DMS114 treated with DMSO at 0.1 percent for 48 hours (cell line): ENCODE data around the gene POFUT1.
"Not testable (repeated sequence)": the region's sequence is repeated elsewhere in the genome, so short reads cannot be mapped to it uniquely, and the experiment has no call there.

Source experiments
- DNase-seq: peaks from one replicate; lab custom pipeline; 2025; ENCODE audit not compliant: unreplicated experiment; lab: John Stamatoyannopoulos, UW

The POFUT1 gene

DNA sequence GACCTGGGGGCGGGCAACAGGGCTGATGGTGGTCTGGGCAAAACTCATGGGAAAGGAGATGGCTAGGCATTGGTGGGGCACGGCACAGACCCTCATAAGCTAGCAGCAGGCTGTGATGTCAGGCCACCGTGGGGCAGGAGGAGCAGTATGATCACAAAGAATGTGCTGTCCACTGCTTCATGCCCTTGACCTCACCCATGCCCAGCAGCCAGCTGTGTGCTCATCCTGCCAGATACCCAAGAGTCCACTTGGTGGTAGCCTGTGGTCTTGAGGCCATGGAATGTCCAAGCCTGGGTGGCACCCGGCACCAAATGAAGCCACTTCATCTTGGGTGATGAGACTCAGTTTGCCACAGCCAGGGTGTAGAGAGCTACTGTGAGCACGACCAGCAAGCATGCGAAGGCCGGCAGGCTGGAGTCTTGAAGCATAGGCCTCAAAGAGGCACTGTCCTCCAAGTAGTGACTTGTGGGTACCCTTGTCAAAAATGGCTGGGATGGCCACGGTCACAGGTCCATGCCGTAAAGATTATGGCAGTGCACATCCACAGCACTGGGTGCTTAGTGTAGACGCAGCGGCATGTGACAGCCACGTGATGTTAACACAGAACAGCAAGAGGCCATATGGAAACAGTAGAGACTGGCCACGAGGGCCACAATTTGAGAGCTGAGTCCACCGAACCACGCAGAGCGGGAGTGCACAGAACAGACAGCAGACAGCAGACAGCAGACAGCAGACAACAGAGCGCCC is 19.1 kb upstream of the POFUT1 start:
- DNase-seq = no peak

DNA sequence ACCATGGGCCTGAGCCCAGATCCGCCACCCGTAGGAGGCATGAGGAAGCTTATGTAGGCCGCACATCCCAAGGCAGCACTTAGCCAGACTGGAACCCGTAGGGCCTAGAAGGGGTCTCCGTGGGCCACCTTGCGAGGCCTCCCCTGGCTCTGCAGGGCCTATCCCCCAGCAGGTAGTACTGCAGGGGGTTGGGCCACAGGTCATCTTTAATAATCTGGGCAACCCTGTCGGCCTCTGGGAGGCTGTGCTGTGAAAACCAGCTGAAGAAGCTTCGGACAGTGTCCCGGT is 18.6 kb upstream of the POFUT1 start:
- DNase-seq = no peak

- DNase-seq = no peak
Measured at GRCh38 chr20:32189691-32190615, 17.7 kb upstream of the POFUT1 start.

DNA sequence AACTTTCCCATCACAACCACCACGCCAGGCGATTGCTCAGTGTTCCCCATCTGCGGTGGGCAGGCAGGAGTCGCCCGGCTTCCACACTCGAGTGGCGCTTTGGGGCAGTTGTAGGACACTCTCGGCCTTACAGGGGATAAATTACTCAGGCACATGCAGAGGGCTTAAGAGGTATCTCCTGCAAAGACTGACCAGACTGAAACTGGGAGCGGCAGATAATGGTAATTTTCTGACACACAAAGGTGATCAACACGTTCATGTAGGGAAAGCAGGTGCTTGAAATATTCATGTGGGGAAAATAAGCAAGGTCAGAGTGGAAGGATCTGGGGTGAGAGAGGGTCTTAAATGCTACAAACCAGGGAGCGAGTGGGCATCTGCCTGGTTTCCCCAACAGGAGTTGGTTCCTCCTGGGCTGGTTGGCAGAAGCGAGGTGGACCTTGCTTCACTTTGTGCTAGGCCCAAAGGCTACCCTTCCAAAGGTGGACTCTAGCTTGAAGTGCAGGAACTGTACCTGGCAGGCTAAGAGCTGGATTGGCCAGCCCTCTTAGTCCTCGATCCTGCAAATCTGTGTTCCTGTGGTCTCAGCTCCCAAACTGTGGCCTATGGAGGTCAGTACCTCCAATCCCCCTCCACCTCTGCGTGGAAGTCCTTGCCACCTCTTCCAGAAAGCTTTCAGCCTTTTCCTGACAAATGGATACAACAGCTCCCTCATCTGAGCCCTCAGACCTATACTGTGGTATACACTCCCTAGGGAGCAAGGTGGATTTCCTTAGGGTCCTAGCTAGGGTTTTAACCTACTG is 16.9 kb upstream of the POFUT1 start:
- DNase-seq = no peak

DNA sequence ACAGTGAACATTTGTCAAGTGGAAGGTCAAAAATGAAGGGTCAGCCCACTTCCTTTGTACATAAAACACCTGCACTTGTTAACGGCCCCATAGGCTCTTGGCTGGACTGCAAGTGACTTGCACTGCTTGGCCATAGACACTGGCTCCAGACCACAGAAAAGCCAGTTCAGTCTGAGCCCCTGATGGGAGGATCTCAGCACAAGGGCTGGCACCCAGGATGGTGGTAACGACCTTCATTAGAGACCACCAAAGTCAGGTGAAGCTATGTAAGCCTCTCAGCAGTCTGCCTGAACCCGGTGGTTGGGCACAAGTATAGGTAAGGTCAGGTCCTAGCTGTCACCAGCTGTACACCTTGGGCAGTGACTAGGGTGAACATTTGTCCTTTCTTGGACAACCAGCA is 16.3 kb upstream of the POFUT1 start:
- no peak for DNase-seq

- DNase-seq = no peak
Measured at GRCh38 chr20:32191873-32192272, 15.8 kb upstream of the POFUT1 start.

GRCh38 chr20:32192698-32193097 is 15.0 kb upstream of the POFUT1 start:
- no peak for DNase-seq

GRCh38 chr20:32193336-32193735 is 14.3 kb upstream of the POFUT1 start:
- not testable (repeated sequence) for DNase-seq

DNA sequence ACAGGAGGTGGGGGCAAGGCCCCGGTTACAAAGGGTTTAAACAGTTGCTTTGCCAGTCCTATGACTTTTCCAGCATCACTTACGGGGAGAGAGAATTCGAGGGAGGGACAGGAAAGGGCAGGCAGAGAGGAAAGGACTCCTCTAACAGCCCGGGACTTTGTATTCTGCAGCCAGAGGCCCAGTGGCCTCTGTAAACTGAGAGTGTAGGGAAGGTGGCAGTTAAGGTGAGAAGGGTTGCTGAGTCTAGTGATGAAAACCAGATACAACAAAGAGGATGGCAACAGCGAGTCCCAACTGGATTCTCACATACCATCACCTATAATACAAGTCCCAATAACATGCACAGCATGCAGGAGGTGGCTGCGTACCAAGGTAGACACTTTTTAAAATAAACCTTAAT is 13.7 kb upstream of the POFUT1 start:
- no peak for DNase-seq

DNA sequence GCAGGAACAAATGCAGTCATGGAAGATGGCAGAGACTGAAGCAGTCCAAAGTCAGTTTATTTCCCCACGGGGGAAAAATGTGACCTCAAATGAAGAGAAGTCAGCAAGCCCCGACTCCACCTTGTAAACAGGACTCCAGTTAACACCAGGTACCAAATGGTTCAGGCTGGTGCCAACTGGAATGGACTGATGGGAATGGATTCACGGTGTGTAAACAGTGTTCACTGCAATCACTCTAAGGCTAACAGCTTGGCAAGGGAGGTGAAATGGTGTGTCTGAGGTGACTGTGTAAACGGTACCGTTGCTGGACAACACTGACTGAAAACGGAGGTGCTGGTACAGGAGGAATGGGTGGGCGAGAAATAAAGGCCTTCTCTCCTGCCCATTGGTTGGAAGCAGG is 12.1 kb upstream of the POFUT1 start:
- DNase-seq = no peak

DNA sequence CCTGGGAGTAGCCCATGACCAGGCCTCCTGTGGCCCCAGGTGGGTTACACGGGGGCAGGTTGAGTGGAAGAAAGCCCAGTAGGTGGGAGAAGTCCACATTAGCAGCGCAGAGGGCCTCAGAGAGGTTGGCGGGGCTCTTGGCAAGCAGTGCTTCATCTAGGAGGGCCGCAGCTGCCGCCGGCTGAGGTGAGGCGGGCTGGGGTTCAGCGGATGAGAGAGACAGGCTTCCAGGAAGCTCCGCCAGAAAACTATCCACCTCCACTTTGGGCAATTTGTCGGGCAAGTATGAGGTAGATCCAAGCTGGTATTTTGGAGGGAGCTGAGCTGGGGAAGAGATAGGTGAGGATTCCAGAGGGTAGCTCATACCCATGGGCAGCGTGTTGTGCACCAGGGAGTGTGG is 11.1 kb upstream of the POFUT1 start:
- DNase-seq = not testable (repeated sequence)

DNA sequence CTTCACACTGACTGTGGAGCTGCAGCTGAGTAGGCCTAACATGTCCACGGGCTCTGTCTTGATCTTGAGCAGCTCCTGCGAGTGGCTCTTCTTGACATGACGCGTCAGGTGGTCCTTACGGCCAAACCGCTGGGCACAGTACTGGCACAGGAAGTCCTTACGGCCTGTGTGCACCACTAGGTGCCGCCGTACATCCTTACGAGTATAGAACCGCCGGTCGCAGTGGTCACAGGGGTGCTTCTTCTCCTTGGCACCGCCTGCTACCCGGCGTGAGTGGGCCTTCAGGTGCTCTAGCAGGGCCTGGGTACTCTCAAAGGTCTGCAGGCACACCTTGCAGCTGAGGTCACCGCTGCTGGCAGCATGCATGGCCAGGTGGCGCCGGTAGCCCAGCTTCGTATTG is 10.5 kb upstream of the POFUT1 start:
- not testable (repeated sequence) for DNase-seq

GRCh38 chr20:32199006-32199405 is 8.7 kb upstream of the POFUT1 start:
- no peak for DNase-seq

DNA sequence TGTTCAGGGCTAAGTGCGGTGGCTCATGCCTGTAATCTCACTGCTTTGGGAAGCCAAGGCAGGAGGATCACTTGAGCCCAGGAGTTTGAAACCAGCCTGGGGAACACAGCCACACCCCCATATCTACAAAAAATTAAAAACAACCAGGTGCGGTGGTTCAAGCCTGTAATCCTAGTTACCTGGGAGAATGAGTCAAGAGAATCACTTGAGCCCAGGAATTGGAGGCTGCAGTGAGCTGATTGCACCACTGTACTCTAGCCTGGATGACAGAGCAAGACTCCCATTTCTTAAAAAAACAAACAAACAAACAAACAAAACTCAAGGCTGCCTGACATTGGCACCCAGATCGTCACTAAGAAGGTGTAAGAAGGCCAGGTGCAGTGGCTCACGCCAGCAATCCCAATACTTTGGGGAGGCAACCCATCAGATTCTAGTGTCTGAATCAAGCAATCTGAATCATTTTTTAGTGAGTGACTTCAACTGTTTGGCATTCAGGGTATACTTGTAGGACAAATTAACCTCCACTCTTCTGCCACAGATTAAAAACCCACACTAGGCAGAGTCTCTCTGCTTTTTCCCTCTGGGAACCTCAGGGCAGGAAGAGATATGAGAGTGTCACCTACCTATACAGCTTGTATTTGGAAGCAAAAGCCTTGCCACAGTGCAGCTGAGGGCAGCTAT is 6.2 kb upstream of the POFUT1 start:
- DNase-seq = no peak

GRCh38 chr20:32201977-32202363 is 5.7 kb upstream of the POFUT1 start:
- no peak for DNase-seq

DNA sequence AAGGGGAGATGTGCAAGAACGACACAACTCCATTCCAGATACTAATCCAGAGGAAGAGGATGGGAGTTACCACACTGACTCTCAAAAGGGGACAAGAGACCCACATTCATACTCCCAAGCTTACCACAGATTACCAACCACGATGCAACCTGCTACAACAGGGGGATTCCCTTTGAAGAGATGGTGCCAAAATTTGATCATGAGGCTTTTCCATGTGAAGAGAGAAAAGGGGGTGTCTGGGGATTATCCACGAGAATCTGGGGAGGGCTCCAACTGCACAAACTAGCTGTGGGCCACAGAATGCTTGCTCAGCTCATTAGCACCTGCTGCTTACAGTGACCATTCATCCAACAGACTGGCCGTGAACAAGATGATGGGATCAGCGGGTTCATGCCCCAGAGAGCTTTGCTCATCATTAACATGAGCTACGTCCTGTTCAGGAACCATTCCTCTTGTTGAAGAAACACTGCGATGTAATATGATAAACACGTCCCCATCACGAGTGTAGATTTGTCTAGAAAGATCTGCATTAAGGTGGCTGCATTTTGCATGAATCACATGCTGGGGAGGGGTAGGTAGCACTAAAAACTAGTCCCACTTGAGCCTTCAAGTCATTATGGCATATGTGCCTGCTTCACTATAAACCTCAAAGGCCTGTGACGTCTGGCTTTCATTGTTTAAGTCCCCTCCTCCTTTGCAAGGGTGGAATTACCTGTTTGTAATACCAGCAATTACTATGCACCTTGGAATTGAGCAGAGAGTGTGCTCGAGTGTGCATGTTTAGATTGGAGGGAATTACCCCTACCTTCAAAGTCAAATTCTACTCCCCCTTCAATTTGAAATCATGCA is 4.1 kb upstream of the POFUT1 start:
- no peak for DNase-seq

- no peak for DNase-seq
Measured at GRCh38 chr20:32204205-32205109, 3.2 kb upstream of the POFUT1 start.

DNA sequence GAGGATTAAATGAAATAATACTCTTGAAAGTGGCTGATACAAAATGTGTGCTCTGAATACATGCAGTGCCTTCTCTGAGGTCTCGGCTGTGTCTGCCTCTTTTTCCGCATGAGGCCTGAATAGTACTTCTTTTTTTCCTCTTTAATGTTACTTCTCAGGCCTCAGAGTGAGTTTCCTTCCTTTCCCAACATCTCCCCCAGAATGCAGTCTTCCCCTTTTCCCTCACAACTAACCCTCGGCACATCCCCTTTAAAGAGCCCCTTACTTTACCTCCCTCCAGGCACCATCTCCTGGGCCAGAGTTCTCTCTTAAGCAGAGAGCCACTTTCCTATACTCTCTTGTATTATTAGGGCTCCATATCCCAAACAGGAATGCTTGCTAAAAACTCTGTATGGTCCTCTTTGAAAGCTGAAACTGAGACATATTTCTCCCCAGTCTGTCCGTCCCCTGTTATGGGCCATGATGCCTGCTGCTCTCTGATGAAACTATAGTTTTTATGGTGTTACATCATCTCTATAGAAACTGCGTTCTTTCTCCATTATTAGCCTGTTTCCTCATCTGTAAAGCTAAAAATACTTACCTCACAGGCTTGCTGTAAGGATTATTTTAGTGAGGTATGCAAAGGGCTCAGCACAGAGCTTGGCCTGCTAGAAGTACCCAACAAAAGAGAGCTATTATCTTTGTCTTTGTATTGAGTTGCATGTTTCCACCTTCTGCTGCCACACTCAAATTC is 2.4 kb upstream of the POFUT1 start:
- DNase-seq = no peak
